SK-N-SH (cell line): ENCODE results near the gene ANKH.

Experiments
- CHD2 ChIP-seq: fragments of 150-350 bp; IDR thresholded peaks from 2 replicates; pipeline ENCODE4 v1.6.1; 2018; ENCODE audit warnings: low read length; ENCODE audit not compliant: partially characterized antibody
- CTCF ChIP-seq: fragments of 200-600 bp; sonication (generic); IDR thresholded peaks from 2 replicates; pipeline ENCODE4 v1.6.1; 2017; ENCODE audit warnings: antibody characterized with exemption, mild to moderate bottlenecking, moderate library complexity
- FOXJ3 ChIP-seq: sonication (generic); formaldehyde crosslinking; IDR thresholded peaks from 2 replicates; pipeline ENCODE4 v1.5.1; 2020; ENCODE audit warnings: mild to moderate bottlenecking, missing genetic modification reagents
- FOXM1 ChIP-seq: IDR thresholded peaks from 2 replicates; pipeline ENCODE4 v1.4.0; 2012; ENCODE audit warnings: low read depth, mild to moderate bottlenecking
- JUND ChIP-seq: IDR thresholded peaks from 2 replicates; pipeline ENCODE4 v1.4.0; 2012
- MXI1 ChIP-seq: IDR thresholded peaks from 2 replicates; pipeline ENCODE4 v1.6.1; 2012; ENCODE audit warnings: mild to moderate bottlenecking, low read depth, low read length, improper control_type of control experiment
- REST ChIP-seq: IDR thresholded peaks from 2 replicates; pipeline ENCODE4 v1.6.1; 2012; ENCODE audit warnings: mild to moderate bottlenecking, low read depth, low read length, moderate library complexity
- SIN3A ChIP-seq: IDR thresholded peaks from 2 replicates; pipeline ENCODE4 v1.6.1; 2012; ENCODE audit warnings: low read depth, mild to moderate bottlenecking, low read length, moderate library complexity, borderline replicate concordance
- USF1 ChIP-seq: IDR thresholded peaks from 2 replicates; pipeline ENCODE4 v1.4.0; 2012; ENCODE audit warnings: low read depth, borderline replicate concordance
- USF2 ChIP-seq: fragments of 150-350 bp; IDR thresholded peaks from 2 replicates; pipeline ENCODE4 v1.6.1; 2017; ENCODE audit warnings: antibody characterized with exemption, low read length, low read depth, borderline replicate concordance
- YY1 ChIP-seq: IDR thresholded peaks from 2 replicates; pipeline ENCODE4 v1.4.0; 2012; ENCODE audit warnings: low read depth, mild to moderate bottlenecking

GRCh38 chr5:14831006-14831338 is 40.6 kb downstream of the ANKH start:
- TF ChIP-seq CTCF (no peak), REST (peak; percentile 52; the same call in 1 of the 2 replicates), FOXM1 (no peak), USF1 (no peak), YY1 (no peak), CHD2 (no peak), SIN3A (no peak), MXI1 (no peak), FOXJ3 (CRISPR knock-in tag) (no peak), USF2 (no peak), JUND (no peak)
